SK-N-SH (cell line): Measurements from ENCODE around the gene KIF5C. TPM values are rescaled to one million over a fixed set of nuclear protein-coding genes. Genes with fewer than 3 reads are reported as not detected.

Source experiments
- CTCF ChIA-PET: fragments of 300-600, 350-600 bp; formaldehyde crosslinking; extraction: SDS; loops from one replicate; lab custom pipeline; 2021; lab: Yijun Ruan, JAX
- POLR2A ChIA-PET: fragments of 350-600 bp; sonication (Branson Sonifier 250); formaldehyde crosslinking; extraction: SDS; loops from one replicate; lab custom pipeline; 2020; ENCODE audit warnings: antibody characterized with exemption, inconsistent platforms; lab: Yijun Ruan, JAX
- DNase-seq: peaks from one replicate; pipeline ENCODE4 v3.0.0; 2012
- H2AFZ ChIP-seq: fragments of 200-600 bp; sonication (generic); 2 replicates; pipeline ENCODE4 v1.8.1; 2016; ENCODE audit warnings: antibody characterized with exemption, mild to moderate bottlenecking, low read depth
- H3F3A ChIP-seq: fragments of 200-600 bp; sonication (generic); replicated peaks from 2 replicates; pipeline ENCODE3; 2016; ENCODE audit warnings: antibody characterized with exemption, mild to moderate bottlenecking; ENCODE audit not compliant: insufficient read depth
- H3K27ac ChIP-seq, 2 experiments: fragments of 200-500 bp in 1 of 2; fragments of 200-600 bp in 1 of 2; sonication (Bioruptor generic) in 1 of 2; sonication (generic), shearing (Covaris generic) in 1 of 2; 2 replicates each; pipeline versions ENCODE4 v1.5.1 to v1.6.1; 2014 to 2016; ENCODE audit warnings: low read depth in 2 of 2, inconsistent platforms in 1 of 2, low read length in 1 of 2, mild to moderate bottlenecking in 1 of 2, mixed read lengths in 1 of 2
- H3K27me3 ChIP-seq: fragments of 200-600 bp; sonication (generic), shearing (Covaris generic); 2 replicates; pipeline ENCODE4 v1.6.1; 2016; ENCODE audit warnings: mixed run types; ENCODE audit not compliant: insufficient read depth
- H3K36me3 ChIP-seq, 2 experiments: fragments of 200-500 bp in 1 of 2; fragments of 200-600 bp in 1 of 2; sonication (Bioruptor generic) in 1 of 2; sonication (generic) in 1 of 2; replicated peaks in 1 of 2; 2 replicates each; pipeline versions ENCODE3 to v1.5.1; 2014 to 2016; ENCODE audit warnings: low read length in 1 of 2, mild to moderate bottlenecking in 1 of 2; ENCODE audit not compliant: insufficient read depth in 2 of 2, control insufficient read depth in 1 of 2
- H3K4me1 ChIP-seq, 2 experiments: fragments of 200-500 bp in 1 of 2; fragments of 200-600 bp in 1 of 2; sonication (Bioruptor generic) in 1 of 2; sonication (generic), shearing (Covaris generic) in 1 of 2; 2 replicates each; pipeline versions ENCODE4 v1.5.1 to v1.6.1; 2014 to 2016; ENCODE audit warnings: low read depth in 1 of 2, low read length in 1 of 2, mixed run types in 1 of 2; ENCODE audit not compliant: insufficient read depth in 2 of 2, control insufficient read depth in 1 of 2
- H3K4me2 ChIP-seq: fragments of 200-600 bp; sonication (generic), shearing (Covaris generic); 2 replicates; pipeline ENCODE4 v1.6.1; 2017; ENCODE audit warnings: mixed run types
- H3K4me3 ChIP-seq, 2 experiments: fragments of 200-500 bp in 1 of 2; fragments of 200-600 bp in 1 of 2; sonication (Bioruptor generic) in 1 of 2; sonication (generic), shearing (Covaris generic) in 1 of 2; 2 replicates each; pipeline versions ENCODE4 v1.5.1 to v1.8.1; 2014 to 2016; ENCODE audit warnings: low read depth in 2 of 2, inconsistent platforms in 1 of 2, low read length in 1 of 2, mild to moderate bottlenecking in 1 of 2, mixed read lengths in 1 of 2, moderate library complexity in 1 of 2
- H3K79me2 ChIP-seq: fragments of 200-600 bp; sonication (generic); 2 replicates; pipeline ENCODE4 v1.8.1; 2017; ENCODE audit warnings: mild to moderate bottlenecking; ENCODE audit not compliant: insufficient read depth
- H3K9ac ChIP-seq: fragments of 200-600 bp; sonication (generic); 2 replicates; pipeline ENCODE4 v1.6.1; 2017; ENCODE audit warnings: mixed run types
- H3K9me2 ChIP-seq: fragments of 200-600 bp; sonication (generic); 2 replicates; pipeline ENCODE4 v1.6.1; 2017; ENCODE audit warnings: mixed run types
- H3K9me3 ChIP-seq: fragments of 200-600 bp; sonication (generic); 2 replicates; pipeline ENCODE4 v1.6.1; 2017; ENCODE audit warnings: mixed run types, mild to moderate bottlenecking, moderate library complexity
- H4K20me1 ChIP-seq: fragments of 200-600 bp; sonication (generic); 2 replicates; pipeline ENCODE4 v1.6.1; 2017; ENCODE audit warnings: mild to moderate bottlenecking, mixed run types; ENCODE audit not compliant: insufficient read depth
- CTCF ChIP-seq: fragments of 200-600 bp; sonication (generic); IDR thresholded peaks from 2 replicates; pipeline ENCODE4 v1.6.1; 2017; ENCODE audit warnings: antibody characterized with exemption, mild to moderate bottlenecking, moderate library complexity
- ELF1 ChIP-seq: IDR thresholded peaks from 2 replicates; pipeline ENCODE4 v1.4.0; 2012
- EP300 ChIP-seq, 2 experiments: IDR thresholded peaks; 2 replicates each; pipeline versions ENCODE4 v1.4.0 to v1.6.1; 2012; ENCODE audit warnings: borderline replicate concordance in 1 of 2, low read depth in 1 of 2, low read length in 1 of 2
- EZH2phosphoT487 ChIP-seq: fragments of 200-600 bp; sonication (generic); IDR thresholded peaks from 2 replicates; pipeline ENCODE4 v1.6.1; 2017; ENCODE audit warnings: low read depth, mixed run types, mild to moderate bottlenecking, antibody characterized with exemption, moderate library complexity, borderline replicate concordance
- FOSL2 ChIP-seq: IDR thresholded peaks from 2 replicates; pipeline ENCODE4 v1.4.0; 2012; ENCODE audit warnings: low read depth, mild to moderate bottlenecking, moderate library complexity, borderline replicate concordance
- FOXJ3 ChIP-seq: sonication (generic); formaldehyde crosslinking; IDR thresholded peaks from 2 replicates; pipeline ENCODE4 v1.5.1; 2020; ENCODE audit warnings: mild to moderate bottlenecking, missing genetic modification reagents
- FOXM1 ChIP-seq: IDR thresholded peaks from 2 replicates; pipeline ENCODE4 v1.4.0; 2012; ENCODE audit warnings: low read depth, mild to moderate bottlenecking
- GABPA ChIP-seq: IDR thresholded peaks from 2 replicates; pipeline ENCODE4 v1.4.0; 2012; ENCODE audit warnings: low read depth, mild to moderate bottlenecking
- IRF3 ChIP-seq: fragments of 150-350 bp; IDR thresholded peaks from 2 replicates; pipeline ENCODE4 v1.6.1; 2016; ENCODE audit warnings: mild to moderate bottlenecking, low read depth, low read length
- MAX ChIP-seq: IDR thresholded peaks from 2 replicates; pipeline ENCODE4 v1.4.0; 2012; ENCODE audit warnings: low read depth
- MEF2A ChIP-seq: IDR thresholded peaks from 2 replicates; pipeline ENCODE4 v1.4.0; 2012; ENCODE audit warnings: low read depth, borderline replicate concordance
- POLR2AphosphoS5 ChIP-seq: IDR thresholded peaks from 2 replicates; pipeline ENCODE4 v1.6.1; 2012; ENCODE audit warnings: low read depth, low read length
- RCOR1 ChIP-seq: fragments of 150-350 bp; IDR thresholded peaks from 2 replicates; pipeline ENCODE4 v1.6.1; 2017; ENCODE audit warnings: antibody characterized with exemption, low read length
- RFX5 ChIP-seq: IDR thresholded peaks from 2 replicates; pipeline ENCODE4 v1.6.1; 2012; ENCODE audit warnings: mild to moderate bottlenecking, improper control_type of control experiment, low read length
- RXRA ChIP-seq: IDR thresholded peaks from 2 replicates; pipeline ENCODE4 v1.4.0; 2012; ENCODE audit warnings: low read depth, mild to moderate bottlenecking, borderline replicate concordance
- SMC3 ChIP-seq: IDR thresholded peaks from 2 replicates; pipeline ENCODE4 v1.6.1; 2012; ENCODE audit warnings: low read depth, low read length, improper control_type of control experiment
- TAF1 ChIP-seq: IDR thresholded peaks from 2 replicates; pipeline ENCODE4 v1.6.1; 2012; ENCODE audit warnings: low read depth, mild to moderate bottlenecking, low read length, moderate library complexity, borderline replicate concordance
- TCF12 ChIP-seq: IDR thresholded peaks from 2 replicates; pipeline ENCODE4 v1.4.0; 2012
- TEAD4 ChIP-seq: IDR thresholded peaks from 2 replicates; pipeline ENCODE4 v1.4.0; 2012; ENCODE audit warnings: mild to moderate bottlenecking, borderline replicate concordance; ENCODE audit not compliant: insufficient read depth
- USF1 ChIP-seq: IDR thresholded peaks from 2 replicates; pipeline ENCODE4 v1.4.0; 2012; ENCODE audit warnings: low read depth, borderline replicate concordance
- WGBS: methylation state at CpG from one replicate; pipeline ENCODE4 v1.1.6; 2017; ENCODE audit warnings: low lambda C conversion rate; 5-methylcytosine and 5-hydroxymethylcytosine counted together
- polyA plus RNA-seq, 3 experiments: library from polyadenylated mRNA; depleted of rRNA; stranded (reverse); fragments of >200 nt; gene quantifications; 2 replicates each; pipeline ENCODE4 v1.2.3, GENCODE V29; 2012

Gene KIF5C
- polyA plus RNA-seq, 1 of the 3 experiments (the other 2 are of a cell fraction) = 3.9 TPM

GRCh38 chr2:148990968-148991367, 115.9 kb downstream of the KIF5C start:
- Histone ChIP-seq H3K4me3 (no peak overlapping the region), H3K4me1 (no peaks in the 10 kb centered on the region), H3K4me2 (no peak overlapping the region), H3K36me3 (peaks cover 0 to 2% of the 10 kb centered on the region in 2 experiments), H3K27me3 (no peaks in the 10 kb centered on the region), H3K9me2 (no peaks in the 10 kb centered on the region), H3K79me2 (no peaks in the 10 kb centered on the region), H3K9me3 (no peaks in the 10 kb centered on the region), H4K20me1 (no peaks in the 10 kb centered on the region), H3K27ac (no peak overlapping the region), H2AFZ (no peak overlapping the region), H3F3A (no peaks in the 10 kb centered on the region), H3K9ac (no peak overlapping the region)
- WGBS = 94% methylated on average over 5 of the region's 6 CpGs
- ChIA-PET POLR2A (no interaction called here), CTCF (interaction anchor here (0.6 to 1.3 kb wide), 4 partner anchors 22 to 1056 kb away, joined by 3 to 5 read pairs (median 3); no protein-coding TSS in a partner anchor)
- TF ChIP-seq EZH2phosphoT487 (no peak), FOSL2 (no peak), GABPA (no peak), IRF3 (no peak), POLR2AphosphoS5 (no peak)
- peak; percentile 11 for DNase-seq

GRCh38 chr2:148992448-148992847, 117.4 kb downstream of the KIF5C start:
- no peaks in the 10 kb centered on the region for H3K79me2 ChIP-seq
- H3K9ac ChIP-seq = no peak overlapping the region
- no peak overlapping the region for H3K27ac ChIP-seq
- H2AFZ ChIP-seq = no peak overlapping the region
- peaks cover 0 to 2% of the 10 kb centered on the region in 2 experiments for H3K36me3 ChIP-seq
- no peaks in the 10 kb centered on the region for H3K9me3 ChIP-seq
- H3K4me1 ChIP-seq = no peaks in the 10 kb centered on the region
- H3F3A ChIP-seq = no peaks in the 10 kb centered on the region
- H4K20me1 ChIP-seq = no peaks in the 10 kb centered on the region
- no peaks in the 10 kb centered on the region for H3K9me2 ChIP-seq
- no peak for DNase-seq
- POLR2A ChIA-PET = no interaction called here
- H3K4me2 ChIP-seq = no peak overlapping the region
- no peaks in the 10 kb centered on the region for H3K27me3 ChIP-seq
- H3K4me3 ChIP-seq = no peak overlapping the region
- TF ChIP-seq POLR2AphosphoS5 = no peak
- no peak for TF ChIP-seq SMC3
- TF ChIP-seq MAX = no peak
- no peak for TF ChIP-seq TCF12
- no peak for TF ChIP-seq RFX5
- no peak for TF ChIP-seq USF1
- TF ChIP-seq TAF1 = no peak
- no peak for TF ChIP-seq CTCF
- no peak for TF ChIP-seq FOXJ3 (CRISPR knock-in tag)
- TF ChIP-seq EP300 (IDR thresholded peaks at IDR 0.05; ENCODE audit: borderline replicate concordance in 1 of 2, low read depth in 1 of 2, low read length in 1 of 2) = no peak
- TF ChIP-seq MEF2A = no peak
- TF ChIP-seq RCOR1 = no peak
- no peak for TF ChIP-seq FOXM1
- no peak for TF ChIP-seq EZH2phosphoT487
- TF ChIP-seq FOSL2 = no peak
- no peak for TF ChIP-seq TEAD4
- TF ChIP-seq RXRA = no peak
- TF ChIP-seq ELF1 = no peak
- TF ChIP-seq, all 33 proteins: peak for 0
- CTCF ChIA-PET = no interaction called here
